Neural crest cell (in vitro differentiated cells): ENCODE data around the gene NQO1. TPM values are rescaled to one million over a fixed set of nuclear protein-coding genes. Genes with fewer than 3 reads are reported as not detected.
A peak's percentile ranks its signal among the peaks of the same experiment; 100 is the strongest.

Source experiments
- DNase-seq: peaks from one replicate; pipeline ENCODE4 v3.0.0; 2021; ENCODE audit warnings: low read depth, mixed read lengths, low spot score
- H3K27ac Mint-ChIP-seq: one replicate; pipeline ENCODE4 v1.8.0; 2021; ENCODE audit warnings: mild to moderate bottlenecking, mixed read lengths; ENCODE audit not compliant: unreplicated experiment
- H3K27me3 Mint-ChIP-seq: 2 replicates; pipeline ENCODE4 v1.8.0; 2021; ENCODE audit warnings: low read depth, mild to moderate bottlenecking, mixed read lengths
- H3K36me3 Mint-ChIP-seq: 2 replicates; pipeline ENCODE4 v1.8.0; 2021; ENCODE audit warnings: low read depth, mild to moderate bottlenecking, mixed read lengths
- H3K4me1 Mint-ChIP-seq: 2 replicates; pipeline ENCODE4 v1.8.0; 2021; ENCODE audit warnings: mixed read lengths
- H3K4me3 Mint-ChIP-seq: one replicate; pipeline ENCODE4 v1.8.0; 2021; ENCODE audit warnings: mild to moderate bottlenecking, mixed read lengths
- H3K9me3 Mint-ChIP-seq: 2 replicates; pipeline ENCODE4 v1.8.0; 2021; ENCODE audit warnings: mixed read lengths
- total RNA-seq: library from RNA; stranded (reverse); gene quantifications from 2 replicates; pipeline ENCODE4 v1.2.1, GENCODE V29; 2021
- TF ChIP-seq, protein P1 (sequence below): fragments of 200-600 bp; sonication (generic); conservative IDR thresholded peaks from 2 replicates; pipeline ENCODE4 v1.5.0; 2021; ENCODE audit warnings: antibody characterized with exemption, mild to moderate bottlenecking

Gene NQO1
- total RNA-seq, 1 donor from 2014 or later = 81.1 TPM

DNA sequence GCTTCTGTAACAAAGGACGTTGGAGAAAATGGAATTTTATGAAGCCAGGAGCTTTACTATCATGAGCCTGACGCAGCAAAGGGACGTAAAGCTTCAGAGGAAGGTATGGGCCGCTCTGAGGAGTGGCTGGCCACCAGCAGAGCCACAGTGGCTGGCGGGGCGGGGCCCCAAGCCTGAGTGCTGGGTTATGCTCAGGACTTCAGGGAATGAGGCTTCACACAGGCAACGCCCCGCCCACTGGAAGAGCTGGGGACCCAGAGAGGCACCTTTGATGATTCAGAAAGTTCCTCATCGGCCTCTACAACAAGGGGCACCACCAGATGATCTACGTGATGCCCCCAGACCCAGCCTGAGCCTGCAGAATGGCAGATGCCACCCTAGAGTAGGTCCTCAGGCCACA is 19.6 kb upstream of the NQO1 start:
- H3K4me3 Mint-ChIP-seq = no peak overlapping the region
- no peaks in the 10 kb centered on the region for H3K4me1 Mint-ChIP-seq
- H3K9me3 Mint-ChIP-seq = no peaks in the 10 kb centered on the region
- peaks cover 14% of the 10 kb centered on the region for H3K36me3 Mint-ChIP-seq
- TF ChIP-seq, protein P1, sequence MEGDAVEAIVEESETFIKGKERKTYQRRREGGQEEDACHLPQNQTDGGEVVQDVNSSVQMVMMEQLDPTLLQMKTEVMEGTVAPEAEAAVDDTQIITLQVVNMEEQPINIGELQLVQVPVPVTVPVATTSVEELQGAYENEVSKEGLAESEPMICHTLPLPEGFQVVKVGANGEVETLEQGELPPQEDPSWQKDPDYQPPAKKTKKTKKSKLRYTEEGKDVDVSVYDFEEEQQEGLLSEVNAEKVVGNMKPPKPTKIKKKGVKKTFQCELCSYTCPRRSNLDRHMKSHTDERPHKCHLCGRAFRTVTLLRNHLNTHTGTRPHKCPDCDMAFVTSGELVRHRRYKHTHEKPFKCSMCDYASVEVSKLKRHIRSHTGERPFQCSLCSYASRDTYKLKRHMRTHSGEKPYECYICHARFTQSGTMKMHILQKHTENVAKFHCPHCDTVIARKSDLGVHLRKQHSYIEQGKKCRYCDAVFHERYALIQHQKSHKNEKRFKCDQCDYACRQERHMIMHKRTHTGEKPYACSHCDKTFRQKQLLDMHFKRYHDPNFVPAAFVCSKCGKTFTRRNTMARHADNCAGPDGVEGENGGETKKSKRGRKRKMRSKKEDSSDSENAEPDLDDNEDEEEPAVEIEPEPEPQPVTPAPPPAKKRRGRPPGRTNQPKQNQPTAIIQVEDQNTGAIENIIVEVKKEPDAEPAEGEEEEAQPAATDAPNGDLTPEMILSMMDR = no peak
- peak overlapping the region; percentile 35 for H3K27ac Mint-ChIP-seq
- no peak for DNase-seq
- no peaks in the 10 kb centered on the region for H3K27me3 Mint-ChIP-seq

DNA sequence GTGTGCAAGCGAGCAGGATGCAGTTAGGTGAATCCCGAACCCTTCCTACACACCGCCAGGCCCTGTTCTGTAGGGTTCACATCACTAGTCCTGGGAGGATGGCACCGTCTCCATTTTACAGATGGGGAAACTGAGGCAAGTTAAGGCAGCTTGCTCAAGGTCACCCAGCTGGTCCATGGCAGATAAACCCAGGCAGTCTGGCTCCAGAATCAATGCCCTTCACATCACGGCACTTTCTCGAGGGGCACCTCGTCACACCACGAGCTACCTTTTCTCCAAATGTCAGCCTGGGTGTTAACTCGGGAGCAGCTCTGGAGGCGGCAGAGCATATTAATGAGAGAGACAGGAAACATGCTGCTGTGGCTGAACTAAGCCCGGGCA is 18.9 kb upstream of the NQO1 start:
- Mint-ChIP-seq H3K9me3 (no peaks in the 10 kb centered on the region), H3K27me3 (no peaks in the 10 kb centered on the region), H3K4me3 (no peak overlapping the region)

DNA sequence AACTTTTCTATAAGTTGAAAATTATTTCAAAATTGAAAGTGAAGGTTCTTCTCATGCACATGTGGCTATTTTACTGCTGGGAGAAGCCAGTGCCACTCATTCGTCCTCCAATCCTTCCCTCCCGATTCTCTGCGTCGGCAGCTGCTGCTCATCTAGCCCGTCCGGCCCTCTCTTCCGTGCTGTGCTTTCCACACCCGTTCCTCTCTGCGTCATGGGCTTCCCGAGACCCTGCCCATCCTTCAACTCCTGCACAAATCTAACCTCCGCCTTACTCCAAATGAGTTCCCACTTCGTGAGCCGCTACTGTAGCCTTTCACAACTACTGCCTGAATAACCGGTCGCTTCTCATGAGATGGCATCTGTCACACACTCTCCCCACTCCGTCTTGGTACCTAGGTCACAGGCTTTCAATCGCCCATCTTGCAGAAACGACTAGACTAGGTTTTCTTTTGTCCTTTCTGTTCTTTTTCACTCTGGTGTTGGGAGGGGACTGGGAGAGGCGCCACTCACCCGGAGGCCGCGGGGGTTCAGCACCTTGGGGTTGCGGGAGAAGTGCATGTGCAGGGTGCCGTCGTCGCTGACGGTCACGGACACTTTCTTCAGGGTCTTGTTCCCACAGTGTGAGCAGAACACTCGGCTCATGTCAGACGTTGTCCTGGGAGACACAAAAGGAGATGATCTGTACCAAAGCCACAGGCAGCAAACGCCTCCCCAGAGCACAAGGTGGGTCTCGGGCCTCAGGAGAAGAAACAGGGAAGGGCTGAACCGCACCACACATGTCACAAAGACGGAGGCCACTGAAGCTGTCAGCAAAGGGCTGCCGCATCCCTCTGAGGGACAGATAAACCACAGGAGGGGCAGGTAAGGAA is 18.2 kb upstream of the NQO1 start:
- no peaks in the 10 kb centered on the region for H3K4me1 Mint-ChIP-seq
- DNase-seq = no peak
- H3K27me3 Mint-ChIP-seq = no peaks in the 10 kb centered on the region
- TF ChIP-seq, protein P1 = no peak
- H3K9me3 Mint-ChIP-seq = no peaks in the 10 kb centered on the region
- H3K36me3 Mint-ChIP-seq = peaks cover 16% of the 10 kb centered on the region
- H3K4me3 Mint-ChIP-seq = no peak overlapping the region
- no peak overlapping the region for H3K27ac Mint-ChIP-seq

More for the DNA sequence above, 18.9 kb upstream of the NQO1 start:
- no peaks in the 10 kb centered on the region for H3K4me1 Mint-ChIP-seq
- no peak overlapping the region for H3K27ac Mint-ChIP-seq
- peaks cover 16% of the 10 kb centered on the region for H3K36me3 Mint-ChIP-seq
- TF ChIP-seq, protein P1 = no peak
- no peak for DNase-seq

DNA sequence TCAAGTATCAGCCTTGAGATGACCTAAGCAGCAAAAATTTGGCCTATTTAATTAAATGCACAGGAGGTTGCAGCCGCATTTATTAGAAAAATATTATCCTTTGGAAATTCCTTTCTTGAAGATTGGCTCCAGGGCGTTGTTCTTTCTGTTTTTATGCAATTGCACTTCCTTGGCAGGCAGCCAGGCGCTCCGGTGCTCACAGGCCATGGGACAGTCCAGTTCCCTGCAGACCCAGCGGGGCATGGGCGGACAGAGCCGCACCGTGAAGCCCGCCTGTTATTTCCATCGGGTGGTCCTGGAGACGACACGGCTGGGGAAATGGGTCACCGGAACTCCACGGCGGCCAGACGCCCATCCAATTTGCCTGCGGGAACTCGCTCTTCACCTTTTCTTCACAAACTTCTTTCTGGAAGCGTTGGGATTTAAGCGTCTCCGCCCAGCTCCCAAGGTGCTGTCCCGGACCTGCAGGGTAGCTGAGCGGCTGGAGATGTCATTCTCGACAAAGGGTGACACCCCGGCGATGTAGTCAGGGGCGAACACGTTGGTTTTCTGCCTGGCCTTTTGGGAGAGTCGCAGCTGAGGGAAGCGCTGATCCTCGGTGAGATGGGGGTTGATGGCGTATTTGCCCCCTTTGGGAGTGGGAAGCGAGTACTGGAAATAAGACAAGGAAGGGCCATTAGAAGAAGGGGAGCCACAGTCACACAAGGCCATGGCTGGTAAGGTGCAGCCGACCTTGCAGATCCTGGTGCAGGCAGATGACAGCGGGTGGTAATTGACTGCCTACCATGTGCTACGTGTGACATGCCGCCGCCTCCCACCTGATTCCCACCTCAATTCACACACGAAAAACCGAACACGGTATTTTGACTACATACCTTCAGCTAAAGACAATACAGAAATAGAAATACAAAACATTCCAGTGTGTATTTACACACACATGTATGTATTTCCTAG is 15.9 kb upstream of the NQO1 start:
- no peaks in the 10 kb centered on the region for H3K4me1 Mint-ChIP-seq
- peaks cover 12% of the 10 kb centered on the region for H3K36me3 Mint-ChIP-seq
- no peak overlapping the region for H3K4me3 Mint-ChIP-seq
- H3K9me3 Mint-ChIP-seq = no peaks in the 10 kb centered on the region
- H3K27me3 Mint-ChIP-seq = no peaks in the 10 kb centered on the region
- H3K27ac Mint-ChIP-seq = no peak overlapping the region
- no peak for DNase-seq
- TF ChIP-seq, protein P1 = no peak

DNA sequence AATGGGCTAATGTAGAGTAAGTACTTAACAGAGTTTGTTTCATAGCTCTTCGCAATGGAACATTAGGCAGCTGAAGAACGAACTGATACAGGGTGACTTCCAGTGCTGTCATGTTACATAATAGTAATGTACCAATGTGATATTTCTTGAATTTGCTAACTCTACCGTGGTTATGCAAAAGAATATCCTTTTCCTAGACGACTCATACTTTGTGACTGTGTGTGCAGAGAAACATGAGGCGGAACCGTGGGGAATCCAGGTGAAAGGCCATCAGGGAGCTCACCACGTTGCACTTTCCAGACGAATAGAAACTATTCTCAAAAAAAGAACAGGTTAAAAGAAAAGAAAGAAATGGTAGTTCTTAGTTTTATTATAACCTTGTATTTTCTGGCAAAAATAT is 15.2 kb upstream of the NQO1 start:
- H3K36me3 Mint-ChIP-seq = peaks cover 11% of the 10 kb centered on the region
- TF ChIP-seq, protein P1 = no peak
- H3K27ac Mint-ChIP-seq = no peak overlapping the region
- H3K4me3 Mint-ChIP-seq = no peak overlapping the region
- DNase-seq = no peak
- H3K27me3 Mint-ChIP-seq = no peaks in the 10 kb centered on the region
- no peaks in the 10 kb centered on the region for H3K4me1 Mint-ChIP-seq
- H3K9me3 Mint-ChIP-seq = no peaks in the 10 kb centered on the region
